ENCODE data around the gene APH1A.
A peak's percentile ranks its signal among the peaks of the same experiment; 100 is the strongest.
"Not testable (repeated sequence)": the region's sequence is repeated elsewhere in the genome, so short reads cannot be mapped to it uniquely, and the experiment has no call there.

Gene APH1A

GRCh38 chr1:150233359-150234308 is 35.2 kb downstream of the APH1A start:
- H3K4me3 Mint-ChIP-seq = no peak overlapping the region
- ATAC-seq (replicated peaks) = no peak
- no peaks in the 10 kb centered on the region for H3K9me3 Mint-ChIP-seq
- H3K27me3 Mint-ChIP-seq = no peaks in the 10 kb centered on the region
- DNase-seq = no peak
- H3K27ac Mint-ChIP-seq = no peak overlapping the region
- peaks cover 14 to 19% of the 10 kb centered on the region in 2 donors for H3K4me1 Mint-ChIP-seq
- H3K36me3 Mint-ChIP-seq = peaks cover 6 to 13% of the 10 kb centered on the region in 2 donors

- peaks cover 14 to 19% of the 10 kb centered on the region in 2 donors for H3K4me1 Mint-ChIP-seq
- peak overlapping the region in 1 of 2 donors; percentile 29 for H3K4me3 Mint-ChIP-seq
- H3K27ac Mint-ChIP-seq = peak overlapping the region; percentile 60
- H3K9me3 Mint-ChIP-seq; DNase-seq; ATAC-seq (replicated peaks); H3K27me3 Mint-ChIP-seq: not testable (repeated sequence)
- H3K36me3 Mint-ChIP-seq = peaks cover 6 to 18% of the 10 kb centered on the region in 2 donors
Observed at GRCh38 chr1:150232921-150233320, 35.9 kb downstream of the APH1A start.

GRCh38 chr1:150228246-150228645 is 40.6 kb downstream of the APH1A start:
- not testable (repeated sequence) for H3K4me3 Mint-ChIP-seq; ATAC-seq (replicated peaks); DNase-seq; H3K27ac Mint-ChIP-seq; H3K9me3 Mint-ChIP-seq; H3K27me3 Mint-ChIP-seq
- Mint-ChIP-seq H3K36me3 (peaks cover 32 to 48% of the 10 kb centered on the region in 2 donors), H3K4me1 (peaks cover 9 to 30% of the 10 kb centered on the region in 2 donors)

- Mint-ChIP-seq H3K9me3 (no peaks in the 10 kb centered on the region), H3K27ac (no peak overlapping the region), H3K36me3 (peaks cover 34 to 52% of the 10 kb centered on the region in 2 donors), H3K4me1 (peaks cover 4 to 23% of the 10 kb centered on the region in 2 donors), H3K27me3 (no peaks in the 10 kb centered on the region), H3K4me3 (no peak overlapping the region)
- ATAC-seq (replicated peaks) = no peak
- DNase-seq = no peak
Observed at GRCh38 chr1:150227228-150227627, 41.6 kb downstream of the APH1A start.

- Mint-ChIP-seq H3K27me3 (no peaks in the 10 kb centered on the region), H3K9me3 (no peaks in the 10 kb centered on the region), H3K36me3 (peaks cover 34 to 52% of the 10 kb centered on the region in 2 donors), H3K4me3 (no peak overlapping the region), H3K4me1 (peaks cover 4 to 23% of the 10 kb centered on the region in 2 donors), H3K27ac (no peak overlapping the region)
- DNase-seq (no peak), ATAC-seq (replicated peaks) (no peak)
Observed at GRCh38 chr1:150226486-150226885, 42.3 kb downstream of the APH1A start.

GRCh38 chr1:150225546-150225945 is 43.3 kb downstream of the APH1A start:
- no peak overlapping the region for H3K27ac Mint-ChIP-seq
- H3K27me3 Mint-ChIP-seq = no peaks in the 10 kb centered on the region
- DNase-seq (no peak), ATAC-seq (replicated peaks) (peak; percentile 31 to 45)
- H3K36me3 Mint-ChIP-seq = peaks cover 34 to 55% of the 10 kb centered on the region in 2 donors
- H3K4me3 Mint-ChIP-seq = no peak overlapping the region
- H3K9me3 Mint-ChIP-seq = no peaks in the 10 kb centered on the region
- H3K4me1 Mint-ChIP-seq = peaks cover 4 to 23% of the 10 kb centered on the region in 2 donors

- peaks cover 4 to 23% of the 10 kb centered on the region in 2 donors for H3K4me1 Mint-ChIP-seq
Observed at GRCh38 chr1:150224983-150225382, 43.8 kb downstream of the APH1A start.

GRCh38 chr1:150221552-150221951 is 47.3 kb downstream of the APH1A start:
- no peak overlapping the region for H3K4me3 Mint-ChIP-seq
- H3K9me3 Mint-ChIP-seq = no peaks in the 10 kb centered on the region
- no peaks in the 10 kb centered on the region for H3K27me3 Mint-ChIP-seq
- ATAC-seq (replicated peaks) (peak in 1 of 2 donors; percentile 45), DNase-seq (no peak)
- H3K4me1 Mint-ChIP-seq = peaks cover 3 to 15% of the 10 kb centered on the region in 2 donors
- peaks cover 26 to 36% of the 10 kb centered on the region in 2 donors for H3K36me3 Mint-ChIP-seq
- H3K27ac Mint-ChIP-seq = no peak overlapping the region

More at GRCh38 chr1:150224983-150225382, 43.8 kb downstream of the APH1A start:
- ATAC-seq (replicated peaks) = no peak
- Mint-ChIP-seq H3K9me3 (no peaks in the 10 kb centered on the region), H3K27ac (no peak overlapping the region), H3K4me3 (no peak overlapping the region), H3K36me3 (peaks cover 34 to 55% of the 10 kb centered on the region in 2 donors), H3K27me3 (no peaks in the 10 kb centered on the region)
- DNase-seq = no peak

GRCh38 chr1:150215855-150216254 is 53.0 kb downstream of the APH1A start:
- not testable (repeated sequence) for ATAC-seq (replicated peaks); H3K27me3 Mint-ChIP-seq; DNase-seq; H3K4me3 Mint-ChIP-seq; H3K27ac Mint-ChIP-seq; H3K9me3 Mint-ChIP-seq; H3K36me3 Mint-ChIP-seq
- peaks cover 5 to 15% of the 10 kb centered on the region in 2 donors for H3K4me1 Mint-ChIP-seq
